Measurements from ENCODE around the gene GPHA2.
"Not testable (repeated sequence)": the region's sequence is repeated elsewhere in the genome, so short reads cannot be mapped to it uniquely, and the experiment has no call there.

GPHA2 gene

DNA sequence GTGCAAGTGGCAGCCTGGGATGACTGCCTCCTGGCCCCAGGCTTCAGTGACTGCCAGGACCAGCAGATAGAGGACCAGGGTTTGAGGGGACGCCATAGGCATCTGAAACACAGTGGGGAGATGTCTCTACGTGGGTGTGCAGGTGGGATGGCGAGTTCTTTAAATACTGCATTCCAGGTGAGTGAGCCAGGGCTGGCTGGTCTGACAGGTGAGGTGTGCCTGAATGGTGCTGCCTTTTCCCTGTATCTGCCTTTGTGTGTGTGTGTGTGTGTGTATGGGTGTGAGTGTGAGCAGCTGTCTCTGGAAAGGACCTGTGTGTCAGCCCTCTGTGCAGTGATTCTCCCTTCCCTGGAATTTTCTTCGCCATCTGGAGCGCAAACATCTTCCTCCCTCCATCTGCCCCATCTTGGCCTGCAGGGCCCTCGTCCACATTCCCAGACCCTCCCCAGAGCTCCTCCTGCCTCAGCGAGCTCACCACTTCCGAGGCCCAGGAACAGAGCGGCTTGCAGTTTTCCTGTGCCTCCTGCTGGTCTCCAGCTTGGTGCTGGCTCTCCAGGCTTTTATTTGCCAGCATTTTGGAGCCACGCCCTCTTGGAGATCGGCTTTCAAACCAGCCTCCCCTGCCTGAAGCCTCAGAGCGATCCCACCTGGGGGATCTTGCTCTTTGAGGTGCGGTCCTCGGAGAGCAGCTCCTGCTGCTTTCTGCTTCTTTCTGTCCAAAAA, at the start of gene GPHA2:
TSS of gene GPHA2 (minus strand) at position 535 of the 723 bp plus-strand sequence. CDS start at position 102, 433 bp downstream.
- DNase-seq, result peak in 1 of 2 experiments; percentile 57

- DNase-seq, result not testable (repeated sequence)
Observed at GRCh38 chr11:64983339-64983738, 47.6 kb upstream of the GPHA2 start.

- no peak for DNase-seq
Observed at GRCh38 chr11:64976651-64977050, 41.0 kb upstream of the GPHA2 start.

DNA sequence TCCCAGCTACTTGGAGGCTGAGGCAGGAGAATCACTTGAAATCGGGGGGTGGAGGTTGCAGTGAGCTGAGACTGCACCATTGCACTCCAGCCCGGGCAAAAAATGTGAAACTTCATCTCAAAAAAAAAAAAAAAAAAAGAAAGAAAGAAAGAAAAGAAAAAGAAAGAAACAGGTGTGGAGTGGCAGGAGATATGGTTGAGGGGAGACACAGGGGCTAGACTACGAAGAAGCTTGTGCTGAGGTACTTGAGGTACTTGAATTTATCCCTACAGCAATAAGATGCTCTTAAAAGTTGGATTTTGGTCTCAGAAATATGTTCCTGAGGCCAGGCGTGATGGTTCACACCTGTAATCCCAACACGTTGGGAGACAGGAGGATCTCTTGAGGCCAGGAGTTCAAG, 38.4 kb upstream of the GPHA2 start:
- no peak for DNase-seq

DNA sequence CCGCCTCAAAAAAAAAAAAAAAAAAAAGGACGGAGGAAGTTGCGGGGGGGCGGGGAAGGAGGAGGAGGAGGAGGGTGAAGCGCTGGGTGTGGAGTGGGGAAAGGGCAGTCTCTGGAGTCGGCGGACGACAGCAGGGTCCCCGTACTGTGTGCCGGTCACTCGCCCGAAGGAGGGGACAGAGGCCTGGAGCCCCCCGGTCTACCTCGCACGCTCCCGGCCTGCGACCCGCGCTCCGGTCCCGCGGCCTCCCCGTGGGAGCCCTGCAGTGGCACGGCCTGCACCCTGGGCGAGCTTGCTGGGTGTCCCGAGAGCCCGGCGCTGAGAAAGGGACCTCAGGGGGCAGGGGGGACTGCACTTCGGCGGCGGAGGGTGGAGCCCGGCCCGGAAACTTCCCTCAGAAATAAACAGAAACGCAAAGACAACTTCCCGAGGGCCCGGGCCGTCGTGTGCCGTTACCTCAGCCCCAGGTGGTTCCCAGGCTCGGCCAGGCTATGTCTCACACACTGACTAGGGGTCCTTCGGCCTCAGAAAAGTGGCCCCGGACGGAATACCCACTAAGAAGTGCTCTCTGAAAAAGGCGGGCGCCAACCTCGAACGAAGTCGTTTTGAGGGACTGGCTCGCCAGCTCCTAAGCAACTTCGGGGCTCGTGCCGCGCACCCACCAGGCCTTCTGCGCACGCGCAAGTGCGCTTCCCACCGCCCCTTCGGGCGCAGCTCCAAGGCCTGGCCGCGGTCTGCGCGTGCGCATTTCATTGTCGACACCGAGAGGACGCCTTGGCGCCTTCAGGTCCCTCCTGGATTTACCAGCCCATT, 35.9 kb upstream of the GPHA2 start, which contains the start of gene MAJIN:
TSS of gene MAJIN (minus strand) at position 688 of the 813 bp plus-strand sequence. CDS start 12,703 bp downstream, outside the sequence.
- no peak for DNase-seq

DNA sequence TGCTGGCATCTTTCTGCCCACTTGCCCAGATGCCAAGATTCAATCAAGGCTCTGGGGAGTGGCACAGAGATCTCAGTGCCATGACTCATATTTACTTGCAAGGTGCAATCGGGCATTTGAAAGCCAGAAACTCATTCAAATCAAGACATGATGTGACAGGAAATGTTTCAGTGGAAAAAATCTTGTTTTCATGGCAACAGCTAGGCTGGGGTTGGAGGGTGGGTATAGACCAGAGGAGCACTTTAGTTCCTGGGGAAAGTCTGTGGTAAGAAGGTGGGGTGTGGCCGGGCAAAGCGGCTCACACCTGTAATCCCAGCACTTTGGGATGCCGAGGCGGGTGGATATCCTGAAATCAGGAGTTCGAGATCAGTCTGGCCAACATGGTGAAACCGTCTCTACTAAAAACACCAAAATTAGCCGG, 35.0 kb upstream of the GPHA2 start:
- DNase-seq, result no peak

DNA sequence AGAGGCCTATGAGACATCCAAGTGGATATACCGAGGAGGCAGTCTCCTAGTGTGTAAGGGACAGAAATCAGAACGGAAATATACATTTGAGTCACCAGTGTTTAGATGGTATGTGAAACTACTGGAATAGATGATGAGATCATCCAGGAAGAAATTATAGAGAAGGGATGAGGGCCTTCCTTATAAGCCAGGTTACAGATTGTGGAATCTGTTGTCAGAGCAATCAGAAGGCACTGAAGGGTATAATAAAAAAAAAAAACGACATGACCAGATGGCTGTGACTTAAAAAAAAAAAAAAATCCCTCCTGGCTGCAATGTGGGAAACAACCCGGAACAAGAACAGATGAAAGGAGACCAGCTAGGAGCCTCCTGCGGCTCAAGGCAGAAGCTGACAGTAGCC, 33.5 kb upstream of the GPHA2 start:
- peak in 1 of 2 experiments; percentile 50 for DNase-seq

- no peak for DNase-seq
Observed at GRCh38 chr11:64967375-64967774, 31.7 kb upstream of the GPHA2 start.

DNA sequence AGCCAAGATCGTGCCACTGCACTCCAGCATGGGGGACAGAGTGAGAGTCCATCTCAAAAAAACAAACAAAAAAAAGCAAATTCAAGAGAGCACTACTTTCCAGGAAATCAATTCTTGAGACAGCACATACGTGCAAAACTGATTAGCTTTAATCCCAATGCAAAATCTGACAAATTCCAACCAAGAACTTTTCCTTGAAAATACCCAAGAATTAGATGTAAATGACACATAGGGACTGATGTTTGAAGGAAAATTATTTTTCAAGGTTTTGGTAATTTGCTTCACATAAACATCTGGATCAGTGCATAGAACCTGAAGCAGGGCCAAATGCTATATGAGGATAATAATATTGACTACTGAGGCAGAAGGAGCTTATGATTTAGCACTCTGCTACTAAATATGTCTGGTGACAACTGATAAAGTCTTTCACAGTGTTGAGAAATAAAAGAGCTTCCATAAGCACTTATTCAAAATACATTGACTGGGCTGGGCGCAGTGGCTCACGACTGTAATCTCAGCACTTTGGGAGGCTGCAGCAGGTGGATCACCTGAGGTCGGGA, 27.5 kb upstream of the GPHA2 start:
- no peak for DNase-seq

DNA sequence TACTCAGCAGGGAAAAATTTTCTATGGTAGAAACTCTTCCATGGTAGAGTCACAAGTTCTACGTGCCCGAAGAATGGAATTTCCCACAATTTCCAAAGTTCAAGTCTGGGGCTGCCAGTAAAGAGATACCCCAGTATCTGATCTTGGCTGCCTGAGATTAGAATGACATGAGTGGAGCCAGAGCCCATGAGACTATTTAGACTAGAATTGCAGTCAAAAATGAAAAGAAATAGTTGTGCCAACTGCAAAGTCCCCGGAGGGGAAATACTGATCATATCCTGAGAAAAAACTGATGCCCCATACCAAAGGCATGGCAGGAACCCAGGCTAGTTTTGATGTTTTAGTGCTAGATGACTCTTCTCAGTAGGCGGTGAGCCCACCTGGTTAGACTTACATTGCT, 25.0 kb upstream of the GPHA2 start:
- no peak for DNase-seq

GRCh38 chr11:64959498-64959897, 23.8 kb upstream of the GPHA2 start:
- no peak for DNase-seq

DNA sequence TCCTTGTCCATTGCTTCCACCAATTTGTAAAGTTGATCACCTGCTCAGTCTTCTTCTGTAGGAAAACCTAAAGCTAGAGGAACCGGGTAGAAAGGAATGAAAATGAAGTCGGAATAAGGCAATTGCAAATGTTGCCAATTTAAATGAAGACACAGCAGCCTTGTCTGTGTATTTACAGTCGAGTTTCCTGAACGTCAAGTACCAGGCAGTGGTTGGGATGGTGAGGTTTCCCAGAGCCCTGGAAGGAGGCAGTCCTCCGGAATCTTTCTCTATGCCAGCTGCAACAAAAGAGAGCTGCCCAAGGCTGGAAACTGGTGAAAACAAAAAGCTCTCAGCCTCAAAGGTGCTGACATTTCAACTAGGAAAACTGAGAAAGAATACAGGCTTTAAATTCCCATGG, 18.5 kb upstream of the GPHA2 start:
- no peak for DNase-seq

GRCh38 chr11:64951529-64951928, 15.8 kb upstream of the GPHA2 start:
- no peak for DNase-seq

GRCh38 chr11:64947208-64947814, 11.6 kb upstream of the GPHA2 start:
- DNase-seq, result no peak

GRCh38 chr11:64936539-64936938, 846 bp upstream of the GPHA2 start:
- no peak for DNase-seq

- no peak for DNase-seq
Observed at GRCh38 chr11:64934682-64935358, 873 bp downstream of the GPHA2 start.

- DNase-seq, result no peak
Observed at GRCh38 chr11:64933935-64934681, 1.6 kb downstream of the GPHA2 start.

DNA sequence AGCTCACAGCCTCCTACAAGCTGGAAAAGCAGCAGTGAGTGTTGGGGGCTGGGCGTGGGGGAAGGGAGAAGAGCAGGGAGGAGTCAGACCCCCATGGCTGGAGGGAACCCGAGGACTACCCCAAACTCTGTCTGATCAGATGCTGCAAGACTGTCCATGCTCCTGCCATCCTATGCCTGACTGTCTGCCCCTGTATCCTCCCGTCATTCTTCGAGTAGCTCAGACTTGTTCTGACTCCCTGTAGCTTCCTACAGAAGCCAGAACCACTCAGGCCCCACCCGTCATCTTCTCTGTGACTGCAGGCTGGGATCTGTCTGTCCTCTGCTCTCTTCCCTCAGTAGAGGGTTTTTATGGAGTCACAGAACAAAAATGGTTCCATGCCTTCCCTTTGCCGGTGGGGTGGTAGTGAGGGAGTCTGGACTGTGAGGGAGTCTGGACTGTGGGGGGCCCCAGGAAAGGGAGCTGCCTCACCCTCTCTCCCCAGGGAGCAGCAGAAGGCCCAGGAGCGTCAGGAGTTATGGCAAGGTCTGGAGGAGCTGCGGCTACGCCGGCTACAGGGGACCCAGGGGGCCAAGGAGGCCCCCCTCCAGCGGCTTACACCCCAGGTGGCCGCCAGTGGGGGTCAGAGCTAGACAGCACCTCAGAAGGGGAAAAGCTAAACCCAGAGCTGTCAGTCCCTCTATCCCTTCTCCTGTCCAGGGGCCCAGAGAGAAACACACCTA, 2.3 kb downstream of the GPHA2 start:
- no peak for DNase-seq

DNA sequence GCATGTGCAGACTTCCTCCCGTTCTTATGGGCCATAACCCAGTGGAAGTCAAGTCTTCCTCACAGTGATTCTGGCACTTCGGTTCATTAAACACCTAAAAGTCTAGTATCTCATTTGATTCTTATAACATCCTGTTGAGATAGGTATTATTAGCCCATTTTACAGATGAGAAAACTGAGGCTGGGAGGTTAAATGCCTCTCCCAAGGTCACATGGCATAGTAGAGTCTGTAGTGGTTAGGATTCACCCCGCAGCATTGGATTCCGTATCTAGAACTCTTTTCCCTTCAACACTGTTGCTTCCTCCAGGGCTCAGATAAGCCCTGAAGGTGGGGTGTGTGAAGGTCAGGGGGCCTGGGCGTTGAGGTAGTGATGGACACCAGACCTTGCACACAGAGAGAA, 3.4 kb downstream of the GPHA2 start:
- no peak for DNase-seq

GRCh38 chr11:64931290-64931689, 4.4 kb downstream of the GPHA2 start:
- DNase-seq, result no peak

GRCh38 chr11:64930340-64930739, 5.4 kb downstream of the GPHA2 start:
- DNase-seq, result no peak
